ENCODE data around the gene JAG2.

JAG2 gene

DNA sequence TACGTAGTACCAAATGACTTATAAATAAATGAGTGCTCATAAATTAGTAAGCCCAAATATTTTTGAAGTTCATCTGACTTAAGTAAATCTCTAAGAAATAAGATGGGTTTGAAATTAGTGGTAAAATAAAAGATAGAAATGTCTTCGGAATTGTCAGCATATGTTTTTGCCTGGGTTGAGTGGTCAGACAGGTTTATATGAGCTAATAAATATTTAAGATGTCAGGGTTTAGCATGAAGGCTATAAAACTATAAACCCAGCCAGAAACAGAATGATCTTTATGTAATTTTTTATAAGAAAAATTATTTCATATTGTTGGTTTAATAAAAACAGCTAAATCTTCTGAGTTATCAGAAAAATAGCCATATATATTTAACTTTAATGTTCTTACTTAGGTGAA is 37.3 kb downstream of the JAG2 start:
- H3K27ac Mint-ChIP-seq, result no peak overlapping the region

DNA sequence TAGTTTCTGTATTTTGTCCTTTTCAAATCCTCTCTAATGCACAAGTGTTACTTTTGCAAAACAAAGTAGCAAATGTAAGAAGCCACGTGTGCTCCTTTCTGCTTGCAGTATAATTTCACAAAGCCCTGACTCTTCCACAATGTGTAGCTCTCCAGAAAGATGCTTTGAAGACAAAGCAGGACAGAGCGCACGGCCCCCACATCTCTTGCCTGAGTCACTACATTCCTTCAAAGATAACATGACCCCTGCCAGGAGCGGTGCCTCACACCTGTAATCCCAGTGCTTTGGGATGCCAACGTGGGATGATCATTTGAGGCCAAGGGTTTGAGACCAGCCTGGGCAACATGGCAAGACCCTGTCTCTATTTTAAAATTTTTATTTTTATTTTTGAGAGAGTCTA is 40.5 kb downstream of the JAG2 start:
- Mint-ChIP-seq H3K4me3 (no peak overlapping the region), H3K4me1 (peaks cover 4% of the 10 kb centered on the region), H3K9me3 (peaks cover 4% of the 10 kb centered on the region), H3K27me3 (peaks cover 22% of the 10 kb centered on the region), H3K36me3 (peaks cover 1% of the 10 kb centered on the region), H3K27ac (no peak overlapping the region)
- ATAC-seq (ENCODE audit: low read depth) (no peak), DNase-seq (ENCODE audit: low spot score in 2 of 2) (no peak)

More for the DNA sequence above, 37.3 kb downstream of the JAG2 start:
- Mint-ChIP-seq H3K4me3 (no peak overlapping the region), H3K4me1 (no peaks in the 10 kb centered on the region), H3K36me3 (peaks cover 3% of the 10 kb centered on the region), H3K27me3 (peaks cover 19% of the 10 kb centered on the region), H3K9me3 (peaks cover 8% of the 10 kb centered on the region)
- no peak for DNase-seq (ENCODE audit: low spot score in 2 of 2)
- no peak for ATAC-seq (ENCODE audit: low read depth)

DNA sequence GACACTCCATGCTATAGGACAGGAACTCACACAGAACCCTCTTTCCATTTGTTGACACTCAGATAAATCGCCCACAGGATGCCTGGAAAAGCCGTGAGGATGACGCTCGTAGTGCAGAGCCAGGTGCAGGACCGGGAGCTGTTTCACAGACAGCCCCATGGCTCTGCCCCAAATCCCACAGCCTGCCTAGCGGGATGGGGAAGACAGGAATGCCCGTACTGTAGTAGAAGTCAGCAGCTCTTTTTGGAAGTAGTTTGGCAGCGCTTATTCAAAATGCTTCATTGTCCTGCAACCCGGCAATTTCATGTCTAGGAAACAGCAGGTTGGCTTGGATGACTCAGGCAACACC is 41.6 kb downstream of the JAG2 start:
- Mint-ChIP-seq H3K27me3 (peaks cover 24% of the 10 kb centered on the region), H3K4me1 (peaks cover 4% of the 10 kb centered on the region)

DNA sequence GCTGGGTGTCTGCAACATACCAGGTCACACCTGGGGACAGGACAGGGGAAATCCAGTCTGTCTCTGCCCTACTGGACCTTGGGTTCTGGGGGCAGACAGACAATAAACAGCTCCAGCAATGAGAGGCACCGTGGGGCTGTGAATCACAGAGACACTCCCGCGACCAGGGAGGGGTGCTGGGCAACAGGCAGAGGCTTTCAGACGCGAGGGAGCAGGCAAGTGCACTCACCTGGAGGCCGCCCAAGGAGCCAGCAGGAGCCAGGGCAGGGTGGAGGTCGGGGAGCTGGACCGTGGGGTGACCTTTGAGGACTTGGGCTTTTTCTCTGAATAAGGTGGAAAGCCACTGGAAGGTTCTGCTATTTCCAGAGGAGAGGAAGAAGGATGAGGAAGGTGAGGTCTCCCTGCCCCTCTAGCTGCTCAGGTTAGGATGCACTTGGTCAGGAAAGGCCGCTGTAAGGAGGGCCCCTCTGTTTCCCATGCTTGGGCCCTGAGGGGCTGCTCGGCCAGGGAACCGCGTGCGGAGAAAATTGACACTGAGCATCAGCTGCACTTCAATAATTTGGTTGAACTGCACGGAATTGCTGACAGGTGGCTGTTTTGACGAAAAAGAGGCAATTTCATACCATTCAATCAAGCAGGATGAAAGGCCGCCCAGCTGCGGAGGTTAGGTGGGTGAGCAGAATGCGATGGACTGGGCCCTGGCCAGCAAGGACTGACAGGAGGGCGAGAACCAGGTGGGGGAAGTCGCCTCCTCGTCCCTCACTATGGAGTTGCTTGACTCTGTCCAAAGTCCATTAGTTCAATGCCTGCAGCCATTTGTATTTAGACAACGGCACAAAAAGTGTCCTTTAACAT is 42.2 kb downstream of the JAG2 start:
- DNase-seq (ENCODE audit: low spot score in 2 of 2), result no peak
- H3K9me3 Mint-ChIP-seq, result peaks cover 4% of the 10 kb centered on the region
- H3K36me3 Mint-ChIP-seq, result peaks cover 3% of the 10 kb centered on the region
- peaks cover 28% of the 10 kb centered on the region for H3K27me3 Mint-ChIP-seq
- H3K4me3 Mint-ChIP-seq, result no peak overlapping the region
- ATAC-seq (ENCODE audit: low read depth), result no peak
- H3K4me1 Mint-ChIP-seq, result peaks cover 4% of the 10 kb centered on the region
- no peak overlapping the region for H3K27ac Mint-ChIP-seq

More for the DNA sequence above, 41.6 kb downstream of the JAG2 start:
- H3K4me3 Mint-ChIP-seq, result no peak overlapping the region
- ATAC-seq (ENCODE audit: low read depth), result no peak
- peaks cover 2% of the 10 kb centered on the region for H3K9me3 Mint-ChIP-seq
- no peak overlapping the region for H3K27ac Mint-ChIP-seq
- DNase-seq (ENCODE audit: low spot score in 2 of 2), result no peak
- H3K36me3 Mint-ChIP-seq, result peaks cover 2% of the 10 kb centered on the region

DNA sequence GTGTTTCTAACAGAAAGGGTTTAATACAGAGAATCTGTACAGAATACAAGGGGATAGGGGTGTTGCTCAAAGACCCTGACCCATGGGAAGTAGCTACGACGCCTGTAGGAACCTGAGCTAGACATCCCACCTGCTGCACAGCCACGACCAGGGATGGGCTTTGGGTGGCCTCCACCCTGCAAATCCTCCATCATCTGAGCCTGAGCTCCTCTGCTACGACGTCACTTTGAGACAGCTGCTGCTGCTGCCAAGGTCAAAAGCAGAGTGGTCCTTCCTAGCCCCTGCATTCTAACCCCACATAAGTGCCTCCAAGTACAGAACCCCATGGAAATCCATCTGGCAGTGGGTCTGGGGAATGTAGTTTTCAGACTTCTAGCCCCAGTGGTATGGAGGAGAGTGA is 43.8 kb downstream of the JAG2 start:
- no peak for ATAC-seq (ENCODE audit: low read depth)
- H3K27ac Mint-ChIP-seq, result no peak overlapping the region

DNA sequence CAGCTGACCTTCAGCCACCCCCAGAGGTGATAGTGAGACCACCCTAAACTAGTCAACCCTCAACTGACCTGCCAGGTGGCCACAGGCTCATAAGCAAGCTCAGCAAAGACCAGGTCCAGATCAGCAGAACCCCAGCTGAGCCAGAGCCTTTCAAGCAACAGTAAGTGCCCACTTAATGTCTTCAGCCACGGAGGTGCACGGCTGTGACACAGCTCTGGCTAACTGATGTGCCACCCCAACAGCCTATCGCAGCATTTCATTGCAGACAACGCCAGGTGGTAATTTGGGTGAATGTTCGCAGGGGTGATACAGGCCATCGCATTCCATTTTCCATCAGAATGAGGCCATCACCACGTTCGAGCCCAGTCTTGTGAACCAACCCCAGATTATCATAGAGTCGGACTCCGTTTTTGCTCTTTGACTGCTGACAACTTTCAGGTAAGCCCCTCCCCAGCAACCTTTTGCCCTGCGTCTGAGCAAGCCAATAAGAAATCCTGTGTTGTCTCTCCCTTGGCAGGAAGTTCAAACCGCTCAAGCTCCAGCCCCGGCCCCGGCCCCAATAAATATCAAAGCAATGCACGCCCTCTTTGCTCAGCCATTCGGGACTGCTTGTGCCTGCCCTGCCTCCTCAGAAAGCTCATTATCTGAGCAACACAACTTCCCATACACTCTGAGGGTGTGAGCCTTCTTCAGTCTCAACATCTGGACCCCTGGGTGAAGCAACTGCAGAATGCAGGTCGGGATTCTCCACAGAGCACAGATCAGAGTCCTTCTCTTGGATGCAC is 44.4 kb downstream of the JAG2 start:
- Mint-ChIP-seq H3K9me3 (peaks cover 7% of the 10 kb centered on the region), H3K27ac (no peak overlapping the region), H3K4me1 (peaks cover 4% of the 10 kb centered on the region), H3K27me3 (peaks cover 33% of the 10 kb centered on the region), H3K4me3 (no peak overlapping the region), H3K36me3 (peaks cover 5% of the 10 kb centered on the region)
- DNase-seq (ENCODE audit: low spot score in 2 of 2) (no peak), ATAC-seq (ENCODE audit: low read depth) (no peak)

More for the DNA sequence above, 43.8 kb downstream of the JAG2 start:
- H3K4me1 Mint-ChIP-seq, result peaks cover 4% of the 10 kb centered on the region
- H3K27me3 Mint-ChIP-seq, result peaks cover 33% of the 10 kb centered on the region
- peaks cover 5% of the 10 kb centered on the region for H3K36me3 Mint-ChIP-seq
- DNase-seq (ENCODE audit: low spot score in 2 of 2), result no peak
- no peak overlapping the region for H3K4me3 Mint-ChIP-seq
- peaks cover 7% of the 10 kb centered on the region for H3K9me3 Mint-ChIP-seq

DNA sequence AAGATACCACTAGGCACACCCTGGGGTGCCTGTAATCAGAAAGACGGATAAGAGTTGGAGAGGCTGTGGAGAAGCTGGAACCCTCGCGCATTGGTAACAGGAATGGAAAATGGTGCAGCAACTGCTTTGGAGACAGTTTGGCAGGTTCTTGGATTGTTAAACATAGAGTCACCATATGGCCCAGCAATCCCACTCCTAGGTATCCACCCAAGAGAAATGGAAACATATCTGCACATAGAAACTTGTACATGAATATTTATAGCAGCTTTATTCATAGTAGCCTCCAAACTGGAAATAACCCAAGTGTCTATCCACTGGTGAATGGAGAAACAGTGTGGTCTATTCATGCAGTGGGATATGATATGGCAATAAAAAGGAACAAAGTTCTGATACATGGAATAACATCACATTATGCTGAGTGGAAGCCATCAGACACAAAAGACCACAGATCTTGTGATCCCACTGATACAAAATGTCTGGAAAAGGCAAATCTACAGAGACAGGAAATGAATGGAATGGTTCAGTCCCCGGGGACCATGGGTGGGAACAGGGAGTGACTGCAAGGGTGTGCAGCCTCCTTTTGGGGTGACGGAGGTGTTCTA is 45.4 kb downstream of the JAG2 start:
- Mint-ChIP-seq H3K9me3 (peaks cover 7% of the 10 kb centered on the region), H3K27me3 (peaks cover 31% of the 10 kb centered on the region), H3K36me3 (peaks cover 5% of the 10 kb centered on the region), H3K4me1 (peaks cover 4% of the 10 kb centered on the region), H3K27ac (no peak overlapping the region), H3K4me3 (no peak overlapping the region)
- ATAC-seq (ENCODE audit: low read depth), result no peak
- DNase-seq (ENCODE audit: low spot score in 2 of 2), result no peak

DNA sequence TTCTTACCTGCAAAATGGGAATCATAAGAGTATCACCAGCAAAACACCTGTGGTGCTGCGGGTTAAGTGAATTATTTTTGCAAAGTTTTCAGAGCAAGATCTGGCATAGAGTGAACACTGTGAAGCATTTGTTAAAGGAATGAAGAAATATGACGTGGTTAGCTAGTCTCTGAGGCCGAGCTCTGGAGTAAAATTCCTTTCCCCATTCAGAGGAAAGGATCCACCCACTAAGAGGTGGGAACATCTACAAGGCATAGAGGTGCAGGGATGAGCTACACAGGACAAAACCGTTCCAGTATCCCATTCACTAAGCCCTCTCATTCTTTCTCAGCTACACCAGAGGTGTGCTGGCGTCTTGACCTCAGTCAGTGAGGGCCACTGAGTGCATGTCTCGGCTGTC is 48.5 kb downstream of the JAG2 start:
- ATAC-seq (ENCODE audit: low read depth), result no peak
- Mint-ChIP-seq H3K27ac (no peak overlapping the region), H3K4me1 (peaks cover 4% of the 10 kb centered on the region), H3K36me3 (peaks cover 5% of the 10 kb centered on the region), H3K4me3 (no peak overlapping the region), H3K27me3 (peaks cover 28% of the 10 kb centered on the region), H3K9me3 (peaks cover 7% of the 10 kb centered on the region)
- no peak for DNase-seq (ENCODE audit: low spot score in 2 of 2)

DNA sequence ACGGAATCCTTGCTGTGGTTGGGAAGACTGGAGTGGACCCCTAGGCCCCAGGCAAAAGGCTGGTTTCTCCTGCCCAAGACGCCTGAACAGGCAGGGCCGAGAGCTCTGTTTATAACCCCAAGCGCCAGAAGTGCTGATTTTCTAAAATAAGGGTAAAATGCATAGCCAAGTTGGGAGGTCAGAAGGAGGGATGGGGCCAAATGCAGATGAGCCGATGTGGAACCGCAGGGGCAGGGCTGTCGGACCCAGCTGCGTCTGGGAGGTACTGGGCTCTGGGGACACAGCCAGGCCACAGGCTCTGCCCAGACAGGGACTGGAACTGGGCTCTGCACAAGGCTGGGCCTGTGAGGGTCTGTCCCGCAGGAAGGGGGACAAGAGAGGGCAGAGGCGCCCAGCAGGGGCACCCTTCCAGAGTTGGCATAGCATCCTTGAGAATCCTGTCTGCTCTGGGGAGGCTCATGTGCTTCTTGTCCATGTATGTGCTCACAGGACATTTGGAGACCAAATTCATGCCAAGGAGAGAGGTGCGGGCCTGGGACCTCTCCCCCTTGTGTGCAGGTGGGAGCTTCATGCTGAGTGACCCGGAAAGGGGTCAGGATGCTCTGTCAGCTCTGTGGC is 49.1 kb downstream of the JAG2 start:
- DNase-seq (ENCODE audit: low spot score in 2 of 2), result no peak
- H3K4me3 Mint-ChIP-seq, result no peak overlapping the region
- peaks cover 27% of the 10 kb centered on the region for H3K27me3 Mint-ChIP-seq
- H3K36me3 Mint-ChIP-seq, result peaks cover 5% of the 10 kb centered on the region
- no peak overlapping the region for H3K27ac Mint-ChIP-seq
- ATAC-seq (ENCODE audit: low read depth), result no peak
- H3K9me3 Mint-ChIP-seq, result peaks cover 7% of the 10 kb centered on the region
- peaks cover 3% of the 10 kb centered on the region for H3K4me1 Mint-ChIP-seq

DNA sequence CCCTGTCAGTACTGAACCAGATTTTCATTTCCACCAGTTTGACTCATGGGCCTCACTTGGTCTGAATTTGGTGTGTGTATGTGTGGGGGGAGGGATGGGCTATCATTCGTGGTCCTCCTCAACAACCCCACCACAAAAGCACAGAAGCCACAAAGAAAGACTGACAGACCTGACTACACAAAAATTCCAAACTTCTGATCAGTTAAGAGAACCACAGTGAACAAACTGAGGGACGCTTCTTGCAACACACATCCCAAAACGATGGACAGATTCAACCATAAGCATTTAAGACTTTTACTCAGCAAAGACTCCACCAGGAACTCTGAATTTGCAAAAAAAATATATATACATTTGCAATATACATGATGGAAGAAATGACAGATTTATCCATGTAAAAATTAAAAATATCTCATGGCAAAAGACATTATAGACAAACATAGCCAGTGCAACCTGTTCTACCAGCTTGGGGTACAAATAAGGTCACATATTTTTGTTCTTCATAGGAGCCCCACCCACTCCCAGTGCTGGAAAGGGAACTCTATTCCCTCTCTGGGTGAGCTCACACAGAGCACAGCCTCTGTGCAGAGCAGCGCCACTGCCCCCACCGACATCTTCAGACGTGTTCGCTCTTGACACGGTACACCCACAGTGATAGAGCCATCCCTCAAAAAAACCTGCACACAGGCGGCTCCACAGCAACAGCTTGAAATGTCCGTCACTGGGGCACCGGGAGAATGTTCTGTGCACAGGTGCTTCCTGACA is 49.7 kb downstream of the JAG2 start:
- Mint-ChIP-seq H3K4me3 (no peak overlapping the region), H3K4me1 (no peaks in the 10 kb centered on the region), H3K27me3 (peaks cover 23% of the 10 kb centered on the region), H3K9me3 (peaks cover 7% of the 10 kb centered on the region), H3K36me3 (peaks cover 5% of the 10 kb centered on the region), H3K27ac (no peak overlapping the region)
- DNase-seq (ENCODE audit: low spot score in 2 of 2) (no peak), ATAC-seq (ENCODE audit: low read depth) (no peak)

DNA sequence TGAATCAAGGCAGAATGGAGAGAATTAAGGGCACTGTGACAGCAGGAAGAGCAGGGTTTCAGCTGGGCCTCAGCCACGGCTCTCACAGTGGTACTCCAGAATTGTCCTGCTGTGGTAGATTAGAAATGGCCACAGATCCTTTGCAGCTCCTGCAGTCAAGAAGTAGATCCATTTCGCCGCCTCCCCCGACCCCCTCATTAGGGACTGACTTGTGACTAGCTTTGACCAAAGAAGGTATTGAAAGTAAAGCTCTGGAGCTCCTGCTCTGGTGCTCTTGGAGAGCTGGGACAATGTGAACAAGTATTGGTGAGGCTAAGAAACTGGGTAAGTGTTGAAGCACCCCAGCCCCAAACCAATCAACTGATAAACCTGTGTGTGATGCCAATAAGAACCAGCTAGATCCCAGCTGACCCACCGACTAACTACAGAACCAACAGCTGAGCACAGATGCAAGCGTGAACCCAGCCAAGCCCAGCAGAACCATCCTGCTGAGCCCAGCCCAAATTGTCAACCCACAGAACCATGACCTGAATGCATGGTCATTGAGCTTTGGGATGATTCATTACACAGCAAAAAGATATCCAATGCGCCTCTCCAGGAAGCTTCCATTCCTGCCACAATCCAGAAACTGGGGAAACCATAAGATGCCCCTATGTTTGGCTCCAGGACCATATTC is 50.7 kb downstream of the JAG2 start:
- Mint-ChIP-seq H3K4me1 (no peaks in the 10 kb centered on the region), H3K27ac (no peak overlapping the region), H3K27me3 (peaks cover 22% of the 10 kb centered on the region), H3K4me3 (no peak overlapping the region), H3K9me3 (peaks cover 7% of the 10 kb centered on the region), H3K36me3 (peaks cover 5% of the 10 kb centered on the region)
- no peak for ATAC-seq (ENCODE audit: low read depth)
- no peak for DNase-seq (ENCODE audit: low spot score in 2 of 2)

DNA sequence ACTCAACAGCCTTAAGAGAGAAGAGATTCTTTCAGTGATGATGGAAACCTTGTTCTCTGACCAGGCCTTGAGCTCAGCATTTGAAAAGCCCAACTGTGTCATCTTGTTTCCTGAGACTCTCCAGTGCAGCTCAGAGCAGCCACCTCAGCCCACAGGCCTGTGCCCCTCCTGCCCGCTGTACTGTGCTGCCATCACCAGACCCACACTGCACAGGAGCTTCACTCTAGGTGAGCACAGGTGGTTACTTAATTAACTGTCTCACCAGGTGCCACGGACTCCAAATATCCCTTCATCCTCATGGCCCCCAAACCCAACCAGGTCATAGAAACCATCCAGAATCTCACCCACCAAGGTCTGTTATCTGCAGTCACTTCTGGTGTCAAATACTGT is 51.3 kb downstream of the JAG2 start:
- Mint-ChIP-seq H3K27me3 (peaks cover 21% of the 10 kb centered on the region), H3K9me3 (peaks cover 6% of the 10 kb centered on the region), H3K4me3 (no peak overlapping the region), H3K4me1 (no peaks in the 10 kb centered on the region), H3K36me3 (peaks cover 5% of the 10 kb centered on the region), H3K27ac (no peak overlapping the region)
- ATAC-seq (ENCODE audit: low read depth) (no peak), DNase-seq (ENCODE audit: low spot score in 2 of 2) (no peak)
